Stimulated activated memory B cell treated with anti-CD40 and anti-IgM and Interleukin-4, amounts not matched to agents 10 μg/mL and 1 μg/mL and 100 μg/mL, for 72 hours (primary cell): Measurements from ENCODE around the gene AFTPH.

Experiments used
- ATAC-seq: fragments of 150-1000 bp; cut with Tn5 transposase; 2 replicates; pipeline ENCODE4 v1.10.0; 2021
- H3K27ac Mint-ChIP-seq: one replicate; pipeline ENCODE4 v1.8.0; 2022; ENCODE audit warnings: mild to moderate bottlenecking, mixed read lengths
- H3K27me3 Mint-ChIP-seq: one replicate; pipeline ENCODE4 v1.8.0; 2022; ENCODE audit warnings: mixed read lengths
- H3K36me3 Mint-ChIP-seq: one replicate; pipeline ENCODE4 v1.8.0; 2022; ENCODE audit warnings: mixed read lengths
- H3K4me1 Mint-ChIP-seq: one replicate; pipeline ENCODE4 v1.8.0; 2022; ENCODE audit warnings: mixed read lengths
- H3K4me3 Mint-ChIP-seq: one replicate; pipeline ENCODE4 v1.8.0; 2022; ENCODE audit warnings: mild to moderate bottlenecking, moderate library complexity, mixed read lengths
- H3K9me3 Mint-ChIP-seq: one replicate; pipeline ENCODE4 v1.8.0; 2022; ENCODE audit warnings: mixed read lengths

The AFTPH gene

GRCh38 chr2:64488050-64488974 is 35.8 kb upstream of the AFTPH start:
- Mint-ChIP-seq H3K27me3 (no peaks in the 10 kb centered on the region), H3K36me3 (no peaks in the 10 kb centered on the region), H3K4me1 (peaks cover 6% of the 10 kb centered on the region), H3K9me3 (no peaks in the 10 kb centered on the region), H3K27ac (no peak overlapping the region), H3K4me3 (no peak overlapping the region)
- peak; percentile 70 for ATAC-seq

- no peaks in the 10 kb centered on the region for H3K9me3 Mint-ChIP-seq
- H3K27me3 Mint-ChIP-seq: no peaks in the 10 kb centered on the region
- no peak overlapping the region for H3K4me3 Mint-ChIP-seq
- H3K36me3 Mint-ChIP-seq: no peaks in the 10 kb centered on the region
- H3K27ac Mint-ChIP-seq: no peak overlapping the region
- no peak for ATAC-seq
- peaks cover 6% of the 10 kb centered on the region for H3K4me1 Mint-ChIP-seq
Measured at GRCh38 chr2:64489081-64489751, 34.9 kb upstream of the AFTPH start.

GRCh38 chr2:64491426-64491825 is 32.7 kb upstream of the AFTPH start:
- no peak overlapping the region for H3K4me3 Mint-ChIP-seq
- H3K27me3 Mint-ChIP-seq: no peaks in the 10 kb centered on the region
- no peak overlapping the region for H3K27ac Mint-ChIP-seq
- no peak for ATAC-seq
- peaks cover 6% of the 10 kb centered on the region for H3K4me1 Mint-ChIP-seq
- H3K9me3 Mint-ChIP-seq: no peaks in the 10 kb centered on the region
- H3K36me3 Mint-ChIP-seq: no peaks in the 10 kb centered on the region

- H3K27me3 Mint-ChIP-seq: peaks cover 8% of the 10 kb centered on the region
- no peak overlapping the region for H3K4me3 Mint-ChIP-seq
- no peaks in the 10 kb centered on the region for H3K9me3 Mint-ChIP-seq
- ATAC-seq: no peak
- H3K27ac Mint-ChIP-seq: no peak overlapping the region
- H3K36me3 Mint-ChIP-seq: no peaks in the 10 kb centered on the region
- H3K4me1 Mint-ChIP-seq: no peaks in the 10 kb centered on the region
Measured at GRCh38 chr2:64492272-64492671, 31.9 kb upstream of the AFTPH start.

- H3K27ac Mint-ChIP-seq: no peak overlapping the region
- no peaks in the 10 kb centered on the region for H3K36me3 Mint-ChIP-seq
- H3K9me3 Mint-ChIP-seq: no peaks in the 10 kb centered on the region
- ATAC-seq: no peak
- H3K27me3 Mint-ChIP-seq: peaks cover 13% of the 10 kb centered on the region
- no peak overlapping the region for H3K4me3 Mint-ChIP-seq
- no peaks in the 10 kb centered on the region for H3K4me1 Mint-ChIP-seq
Measured at GRCh38 chr2:64492821-64493220, 31.3 kb upstream of the AFTPH start.

- Mint-ChIP-seq H3K27me3 (peaks cover 13% of the 10 kb centered on the region), H3K4me3 (no peak overlapping the region), H3K27ac (no peak overlapping the region), H3K4me1 (no peaks in the 10 kb centered on the region), H3K9me3 (no peaks in the 10 kb centered on the region), H3K36me3 (no peaks in the 10 kb centered on the region)
- no peak for ATAC-seq
Measured at GRCh38 chr2:64493788-64494187, 30.3 kb upstream of the AFTPH start.

GRCh38 chr2:64498438-64498837 is 25.7 kb upstream of the AFTPH start:
- peaks cover 13% of the 10 kb centered on the region for H3K27me3 Mint-ChIP-seq
- H3K4me3 Mint-ChIP-seq: no peak overlapping the region

GRCh38 chr2:64500549-64500948 is 23.6 kb upstream of the AFTPH start:
- ATAC-seq: no peak
- Mint-ChIP-seq H3K9me3 (no peaks in the 10 kb centered on the region), H3K27ac (no peak overlapping the region), H3K4me3 (no peak overlapping the region), H3K36me3 (no peaks in the 10 kb centered on the region), H3K27me3 (peaks cover 23% of the 10 kb centered on the region), H3K4me1 (no peaks in the 10 kb centered on the region)

More at GRCh38 chr2:64498438-64498837, 25.7 kb upstream of the AFTPH start:
- H3K36me3 Mint-ChIP-seq: no peaks in the 10 kb centered on the region
- no peak overlapping the region for H3K27ac Mint-ChIP-seq
- no peaks in the 10 kb centered on the region for H3K9me3 Mint-ChIP-seq
- H3K4me1 Mint-ChIP-seq: no peaks in the 10 kb centered on the region
- ATAC-seq: no peak

- ATAC-seq: no peak
- no peak overlapping the region for H3K4me3 Mint-ChIP-seq
- H3K27me3 Mint-ChIP-seq: peaks cover 18% of the 10 kb centered on the region
- H3K36me3 Mint-ChIP-seq: no peaks in the 10 kb centered on the region
- no peak overlapping the region for H3K27ac Mint-ChIP-seq
- H3K9me3 Mint-ChIP-seq: no peaks in the 10 kb centered on the region
- H3K4me1 Mint-ChIP-seq: no peaks in the 10 kb centered on the region
Measured at GRCh38 chr2:64501946-64502345, 22.2 kb upstream of the AFTPH start.

GRCh38 chr2:64502860-64503259 is 21.3 kb upstream of the AFTPH start:
- H3K4me3 Mint-ChIP-seq: no peak overlapping the region
- no peaks in the 10 kb centered on the region for H3K9me3 Mint-ChIP-seq
- peaks cover 10% of the 10 kb centered on the region for H3K27me3 Mint-ChIP-seq
- no peak for ATAC-seq
- H3K4me1 Mint-ChIP-seq: no peaks in the 10 kb centered on the region
- H3K27ac Mint-ChIP-seq: no peak overlapping the region
- no peaks in the 10 kb centered on the region for H3K36me3 Mint-ChIP-seq

GRCh38 chr2:64504774-64505720 is 19.1 kb upstream of the AFTPH start:
- Mint-ChIP-seq H3K36me3 (no peaks in the 10 kb centered on the region), H3K4me1 (no peaks in the 10 kb centered on the region), H3K27me3 (peaks cover 10% of the 10 kb centered on the region), H3K9me3 (no peaks in the 10 kb centered on the region), H3K4me3 (no peak overlapping the region), H3K27ac (no peak overlapping the region)
- ATAC-seq: no peak

- H3K27me3 Mint-ChIP-seq: peaks cover 10% of the 10 kb centered on the region
- no peak for ATAC-seq
- no peaks in the 10 kb centered on the region for H3K4me1 Mint-ChIP-seq
- no peaks in the 10 kb centered on the region for H3K36me3 Mint-ChIP-seq
- H3K27ac Mint-ChIP-seq: no peak overlapping the region
- H3K9me3 Mint-ChIP-seq: no peaks in the 10 kb centered on the region
- no peak overlapping the region for H3K4me3 Mint-ChIP-seq
Measured at GRCh38 chr2:64506686-64507085, 17.4 kb upstream of the AFTPH start.

GRCh38 chr2:64514008-64514407 is 10.1 kb upstream of the AFTPH start:
- ATAC-seq: no peak
- Mint-ChIP-seq H3K27ac (no peak overlapping the region), H3K4me3 (no peak overlapping the region), H3K36me3 (no peaks in the 10 kb centered on the region), H3K9me3 (no peaks in the 10 kb centered on the region), H3K4me1 (no peaks in the 10 kb centered on the region), H3K27me3 (no peaks in the 10 kb centered on the region)

- ATAC-seq: no peak
- Mint-ChIP-seq H3K9me3 (no peaks in the 10 kb centered on the region), H3K27me3 (no peaks in the 10 kb centered on the region), H3K36me3 (no peaks in the 10 kb centered on the region), H3K27ac (no peak overlapping the region), H3K4me1 (no peaks in the 10 kb centered on the region), H3K4me3 (no peak overlapping the region)
Measured at GRCh38 chr2:64515086-64515485, 9.0 kb upstream of the AFTPH start.
